Trophoblast cell (in vitro differentiated cells and primary cell): ENCODE results near the gene TXNDC2.

Experiments used
- DNase-seq, 2 donors: peaks; one replicate each; pipeline ENCODE4 v3.0.0-alpha.2; 2016
- H2AFZ ChIP-seq: 2 replicates; pipeline ENCODE4 v1.6.1; 2013; ENCODE audit warnings: low read length, moderate library complexity, mild to moderate bottlenecking; ENCODE audit not compliant: insufficient read depth, poor library complexity
- H2AK5ac ChIP-seq: 2 replicates; pipeline ENCODE4 v1.6.1; 2013; ENCODE audit warnings: mild to moderate bottlenecking, low read length
- H2BK120ac ChIP-seq: 2 replicates; pipeline ENCODE4 v1.6.1; 2013; ENCODE audit warnings: low read length, mild to moderate bottlenecking, moderate library complexity; ENCODE audit not compliant: insufficient read depth, poor library complexity
- H2BK12ac ChIP-seq: 2 replicates; pipeline ENCODE4 v1.6.1; 2013; ENCODE audit warnings: mild to moderate bottlenecking, low read length, moderate library complexity
- H2BK5ac ChIP-seq: 2 replicates; pipeline ENCODE4 v1.6.1; 2013; ENCODE audit warnings: low read length, low read depth, moderate library complexity, mild to moderate bottlenecking; ENCODE audit not compliant: poor library complexity
- H3K14ac ChIP-seq: 2 replicates; pipeline ENCODE4 v1.6.1; 2013; ENCODE audit warnings: mild to moderate bottlenecking, low read length
- H3K18ac ChIP-seq: 2 replicates; pipeline ENCODE4 v1.6.1; 2013; ENCODE audit warnings: mild to moderate bottlenecking, low read length
- H3K23ac ChIP-seq: 2 replicates; pipeline ENCODE4 v1.6.1; 2013; ENCODE audit warnings: low read length
- H3K27ac ChIP-seq: 2 replicates; pipeline ENCODE4 v1.5.1; 2013; ENCODE audit warnings: low read depth, mild to moderate bottlenecking, inconsistent platforms, low read length, moderate library complexity
- H3K27me3 ChIP-seq: 2 replicates; pipeline ENCODE4 v1.6.1; 2013; ENCODE audit warnings: inconsistent platforms, mild to moderate bottlenecking, low read length, moderate library complexity; ENCODE audit not compliant: insufficient read depth
- H3K36me3 ChIP-seq, 2 experiments: 1 replicate in 1 of 2; 2 replicates in 1 of 2; pipeline ENCODE4 v1.6.1; 2013; ENCODE audit warnings: low read length in 2 of 2, mild to moderate bottlenecking in 2 of 2, moderate library complexity in 1 of 2; ENCODE audit not compliant: insufficient read depth in 2 of 2, control insufficient read depth in 1 of 2
- H3K4ac ChIP-seq: 2 replicates; pipeline ENCODE4 v1.6.1; 2013; ENCODE audit warnings: low read depth, mild to moderate bottlenecking, low read length, moderate library complexity
- H3K4me1 ChIP-seq, 2 experiments: 1 replicate in 1 of 2; 2 replicates in 1 of 2; pipeline ENCODE4 v1.6.1; 2013; ENCODE audit warnings: low read length in 2 of 2, mild to moderate bottlenecking in 2 of 2, moderate library complexity in 1 of 2; ENCODE audit not compliant: insufficient read depth in 2 of 2, control insufficient read depth in 1 of 2
- H3K4me2 ChIP-seq: 2 replicates; pipeline ENCODE4 v1.6.1; 2013; ENCODE audit warnings: inconsistent platforms, mild to moderate bottlenecking, low read length, moderate library complexity
- H3K4me3 ChIP-seq: 2 replicates; pipeline ENCODE4 v1.5.1; 2013; ENCODE audit warnings: mild to moderate bottlenecking, low read depth, low read length, inconsistent platforms
- H3K79me1 ChIP-seq: one replicate; pipeline ENCODE4 v1.6.1; 2013; ENCODE audit warnings: low read length
- H3K79me2 ChIP-seq: 2 replicates; pipeline ENCODE4 v1.6.1; 2013; ENCODE audit warnings: low read length, mild to moderate bottlenecking; ENCODE audit not compliant: control insufficient read depth, insufficient read depth, poor library complexity
- H3K9ac ChIP-seq: 2 replicates; pipeline ENCODE4 v1.6.1; 2013; ENCODE audit warnings: mild to moderate bottlenecking, low read length
- H3K9me3 ChIP-seq: 2 replicates; pipeline ENCODE4 v1.6.1; 2013; ENCODE audit warnings: low read depth, mild to moderate bottlenecking, control low read depth, inconsistent platforms, low read length; ENCODE audit not compliant: insufficient read depth
- H4K12ac ChIP-seq: 2 replicates; pipeline ENCODE4 v1.6.1; 2013; ENCODE audit warnings: low read depth, mild to moderate bottlenecking, low read length, moderate library complexity
- H4K8ac ChIP-seq: 2 replicates; pipeline ENCODE4 v1.6.1; 2013; ENCODE audit warnings: low read depth, mild to moderate bottlenecking, low read length, moderate library complexity
- H4K91ac ChIP-seq: one replicate; pipeline ENCODE4 v1.6.1; 2013; ENCODE audit warnings: low read depth, mild to moderate bottlenecking, low read length, moderate library complexity
- WGBS: extraction: QIAGEN DNeasy Blood & Tissue Kit; methylation state at CpG from one replicate; pipeline ENCODE4 v1.1.7; 2013; ENCODE audit warnings: missing lambda C conversion rate; ENCODE audit not compliant: insufficient read length, insufficient coverage; ENCODE audit errors: extremely low coverage; 5-methylcytosine and 5-hydroxymethylcytosine counted together

TXNDC2 gene

DNA sequence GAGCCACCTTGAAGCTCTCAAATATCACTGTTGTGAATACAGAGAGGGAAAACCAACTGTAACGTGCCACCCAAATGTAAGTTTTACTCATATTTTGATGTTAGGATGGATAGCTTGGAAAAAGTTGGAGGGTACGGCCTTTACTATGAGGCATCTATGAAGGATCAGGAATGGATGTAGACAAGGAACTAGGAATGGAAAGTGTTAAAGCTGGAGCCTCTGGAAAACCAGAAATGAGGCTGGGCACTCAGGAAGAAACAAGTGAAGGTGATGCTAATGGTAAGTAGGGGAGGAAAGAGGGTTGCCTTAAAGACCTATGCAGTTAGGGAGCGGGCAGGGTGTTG is 204 bp downstream of the TXNDC2 start:
- no peak overlapping the region for H3K4ac ChIP-seq
- H4K12ac ChIP-seq, result no peak overlapping the region
- H2AFZ ChIP-seq, result no peak overlapping the region
- no peak overlapping the region for H3K14ac ChIP-seq
- DNase-seq, result no peak
- H3K18ac ChIP-seq, result no peak overlapping the region
- no peaks in the 10 kb centered on the region for H3K9me3 ChIP-seq
- H2AK5ac ChIP-seq, result no peak overlapping the region
- H3K27me3 ChIP-seq, result no peaks in the 10 kb centered on the region
- H3K4me3 ChIP-seq, result no peak overlapping the region
- no peak overlapping the region for H2BK12ac ChIP-seq
- H2BK5ac ChIP-seq, result no peak overlapping the region
- H3K4me1 ChIP-seq, result no peaks in the 10 kb centered on the region
- H4K8ac ChIP-seq, result no peak overlapping the region
- no peak overlapping the region for H3K23ac ChIP-seq
- H3K27ac ChIP-seq, result no peak overlapping the region
- no peaks in the 10 kb centered on the region for H3K79me2 ChIP-seq
- H3K4me2 ChIP-seq, result no peak overlapping the region
- no peaks in the 10 kb centered on the region for H3K36me3 ChIP-seq
- no peak overlapping the region for H2BK120ac ChIP-seq
- no peaks in the 10 kb centered on the region for H3K79me1 ChIP-seq
- no peak overlapping the region for H4K91ac ChIP-seq
- WGBS, result no CpG with 5 or more reads among the region's 3 CpGs
- no peak overlapping the region for H3K9ac ChIP-seq

DNA sequence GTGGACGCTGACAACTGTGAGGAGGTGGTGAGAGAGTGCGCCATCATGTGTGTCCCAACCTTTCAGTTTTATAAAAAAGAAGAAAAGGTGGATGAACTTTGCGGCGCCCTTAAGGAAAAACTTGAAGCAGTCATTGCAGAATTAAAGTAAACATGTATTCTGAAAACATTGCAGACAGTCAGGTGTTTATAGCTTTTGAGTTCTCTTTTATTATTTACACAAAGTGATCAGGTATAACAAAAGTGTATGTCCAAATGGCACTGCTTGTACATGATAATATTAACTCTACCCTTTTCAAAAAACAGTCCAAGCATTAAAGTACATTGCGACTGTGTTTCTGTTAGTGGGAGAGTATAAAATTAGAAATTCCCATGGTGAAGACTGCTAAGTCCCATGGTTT is 2.2 kb downstream of the TXNDC2 start:
- WGBS, result no CpG with 5 or more reads among the region's 5 CpGs
- no peaks in the 10 kb centered on the region for H3K4me1 ChIP-seq

DNA sequence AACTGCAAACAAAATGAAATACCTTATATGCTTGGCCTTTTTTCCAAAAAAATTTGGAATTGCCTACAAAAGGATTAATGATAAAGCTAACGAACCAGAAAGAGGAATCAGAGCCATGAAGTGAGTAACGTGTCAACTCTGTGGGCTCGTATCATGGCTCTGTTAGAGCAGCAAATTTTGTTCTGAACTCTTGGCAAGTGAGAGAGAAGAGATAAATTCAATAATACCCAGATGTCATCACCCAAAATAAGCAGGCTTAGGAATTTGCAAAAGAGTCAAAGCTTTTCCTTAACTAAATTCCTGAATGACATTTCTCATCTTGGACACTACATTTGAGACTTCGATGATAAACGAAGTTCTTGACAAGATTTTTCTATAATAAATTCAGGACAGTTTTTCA is 4.4 kb downstream of the TXNDC2 start:
- no peak overlapping the region for H2BK12ac ChIP-seq
- H3K4ac ChIP-seq, result no peak overlapping the region
- no peaks in the 10 kb centered on the region for H3K36me3 ChIP-seq
- H3K4me3 ChIP-seq, result no peak overlapping the region
- H3K23ac ChIP-seq, result no peak overlapping the region
- H2AFZ ChIP-seq, result no peak overlapping the region
- no peak overlapping the region for H2BK120ac ChIP-seq
- H3K9ac ChIP-seq, result no peak overlapping the region
- H4K91ac ChIP-seq, result no peak overlapping the region
- H3K79me2 ChIP-seq, result no peaks in the 10 kb centered on the region
- H3K4me1 ChIP-seq, result no peaks in the 10 kb centered on the region
- H4K8ac ChIP-seq, result no peak overlapping the region
- no peaks in the 10 kb centered on the region for H3K27me3 ChIP-seq
- no peaks in the 10 kb centered on the region for H3K9me3 ChIP-seq
- no peak overlapping the region for H4K12ac ChIP-seq
- DNase-seq, result no peak
- H3K4me2 ChIP-seq, result no peak overlapping the region
- WGBS, result no CpG with 5 or more reads among the region's 5 CpGs
- H3K79me1 ChIP-seq, result no peaks in the 10 kb centered on the region
- no peak overlapping the region for H2BK5ac ChIP-seq
- no peak overlapping the region for H3K14ac ChIP-seq
- no peak overlapping the region for H3K27ac ChIP-seq
- no peak overlapping the region for H2AK5ac ChIP-seq
- H3K18ac ChIP-seq, result no peak overlapping the region

More for the DNA sequence above, 2.2 kb downstream of the TXNDC2 start:
- H3K18ac ChIP-seq, result no peak overlapping the region
- no peak for DNase-seq
- H3K27me3 ChIP-seq, result no peaks in the 10 kb centered on the region
- H3K79me2 ChIP-seq, result no peaks in the 10 kb centered on the region
- no peak overlapping the region for H2BK12ac ChIP-seq
- H4K91ac ChIP-seq, result no peak overlapping the region
- H3K36me3 ChIP-seq, result no peaks in the 10 kb centered on the region
- no peak overlapping the region for H3K4me2 ChIP-seq
- H2AK5ac ChIP-seq, result no peak overlapping the region
- H4K12ac ChIP-seq, result no peak overlapping the region
- no peak overlapping the region for H3K4ac ChIP-seq
- H4K8ac ChIP-seq, result no peak overlapping the region
- H2BK120ac ChIP-seq, result no peak overlapping the region
- H3K9me3 ChIP-seq, result no peaks in the 10 kb centered on the region
- H3K27ac ChIP-seq, result no peak overlapping the region
- no peak overlapping the region for H3K9ac ChIP-seq
- H3K14ac ChIP-seq, result no peak overlapping the region
- H3K4me3 ChIP-seq, result no peak overlapping the region
- H2BK5ac ChIP-seq, result no peak overlapping the region
- no peaks in the 10 kb centered on the region for H3K79me1 ChIP-seq
- H3K23ac ChIP-seq, result no peak overlapping the region
- no peak overlapping the region for H2AFZ ChIP-seq

DNA sequence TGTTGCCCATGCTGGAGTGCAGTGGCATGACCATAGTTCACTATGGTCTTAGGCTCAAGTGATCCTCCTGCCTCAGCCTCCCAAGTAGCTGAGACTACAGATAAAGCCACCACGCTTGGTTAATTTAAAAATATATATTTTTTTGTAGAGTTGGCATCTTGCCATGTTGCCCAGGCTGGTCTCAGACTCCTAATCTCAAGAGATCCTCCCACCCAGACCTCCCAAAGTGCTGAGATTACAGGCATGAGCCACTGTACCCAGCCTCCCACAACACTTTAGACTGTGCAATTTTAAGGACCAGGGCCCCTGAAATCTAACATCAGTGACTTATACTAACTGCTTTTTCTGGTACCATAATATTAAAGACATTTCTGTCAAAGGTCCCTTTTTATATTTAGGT is 5.2 kb downstream of the TXNDC2 start:
- Histone ChIP-seq H3K36me3 (no peaks in the 10 kb centered on the region), H3K14ac (no peak overlapping the region), H3K9me3 (no peaks in the 10 kb centered on the region), H3K23ac (no peak overlapping the region), H4K91ac (no peak overlapping the region), H3K4me3 (no peak overlapping the region), H4K8ac (no peak overlapping the region), H4K12ac (no peak overlapping the region), H2AK5ac (no peak overlapping the region), H2BK5ac (no peak overlapping the region), H3K9ac (no peak overlapping the region), H3K27me3 (no peaks in the 10 kb centered on the region), H3K4me1 (no peaks in the 10 kb centered on the region), H3K27ac (no peak overlapping the region), H2BK12ac (no peak overlapping the region), H3K4ac (no peak overlapping the region), H3K79me1 (no peaks in the 10 kb centered on the region), H3K4me2 (no peak overlapping the region), H3K79me2 (no peaks in the 10 kb centered on the region), H3K18ac (no peak overlapping the region), H2BK120ac (no peak overlapping the region), H2AFZ (no peak overlapping the region)
- WGBS, result no CpG with 5 or more reads among the region's 1 CpG
- DNase-seq, result no peak
